Measurements from ENCODE around the gene ZPR1.

The ZPR1 gene

GRCh38 chr11:116775975-116776374, 11.8 kb downstream of the ZPR1 start:
- H3K36me3 ChIP-seq (ENCODE audit: control insufficient read depth, insufficient read depth, low read length), result no peaks in the 10 kb centered on the region

GRCh38 chr11:116774661-116775060, 13.2 kb downstream of the ZPR1 start:
- no peak overlapping the region for H3K4me3 ChIP-seq (ENCODE audit: low read depth, low read length)
- H2AFZ ChIP-seq, result no peak overlapping the region
- no peaks in the 10 kb centered on the region for H3K27me3 ChIP-seq (ENCODE audit: control insufficient read depth, insufficient read depth, low read length)
- no peaks in the 10 kb centered on the region for H3K4me1 ChIP-seq
- no peak overlapping the region for H3K4me2 ChIP-seq (ENCODE audit: low read length)
- TF ChIP-seq CTCF (IDR thresholded peaks at IDR 0.05), result no peak
- no peaks in the 10 kb centered on the region for H3K9me3 ChIP-seq (ENCODE audit: control insufficient read depth, low read length)
- H3K36me3 ChIP-seq (ENCODE audit: control insufficient read depth, insufficient read depth, low read length), result no peaks in the 10 kb centered on the region
- no peak overlapping the region for H3K27ac ChIP-seq
- H3K79me2 ChIP-seq, result peaks cover 7% of the 10 kb centered on the region
- H3K9ac ChIP-seq, result no peak overlapping the region

More at GRCh38 chr11:116775975-116776374, 11.8 kb downstream of the ZPR1 start:
- H3K9me3 ChIP-seq (ENCODE audit: control insufficient read depth, low read length), result no peaks in the 10 kb centered on the region
- H3K79me2 ChIP-seq, result peaks cover 7% of the 10 kb centered on the region
- no peak overlapping the region for H3K9ac ChIP-seq
- H3K4me3 ChIP-seq (ENCODE audit: low read depth, low read length), result no peak overlapping the region
- H3K27me3 ChIP-seq (ENCODE audit: control insufficient read depth, insufficient read depth, low read length), result no peaks in the 10 kb centered on the region
- no peak overlapping the region for H3K4me2 ChIP-seq (ENCODE audit: low read length)
- no peak for TF ChIP-seq CTCF (IDR thresholded peaks at IDR 0.05)
- no peaks in the 10 kb centered on the region for H3K4me1 ChIP-seq
- no peak overlapping the region for H3K27ac ChIP-seq
- H2AFZ ChIP-seq, result no peak overlapping the region

GRCh38 chr11:116773203-116774097, 14.4 kb downstream of the ZPR1 start:
- Histone ChIP-seq H3K27ac (peak overlapping the region; percentile 37), H3K9me3 (ENCODE audit: control insufficient read depth, low read length) (no peaks in the 10 kb centered on the region), H3K79me2 (peaks cover 7% of the 10 kb centered on the region), H3K27me3 (ENCODE audit: control insufficient read depth, insufficient read depth, low read length) (no peaks in the 10 kb centered on the region), H2AFZ (peak overlapping the region; percentile 69), H3K4me2 (ENCODE audit: low read length) (peak overlapping the region; percentile 81), H3K36me3 (ENCODE audit: control insufficient read depth, insufficient read depth, low read length) (no peaks in the 10 kb centered on the region), H3K4me1 (no peaks in the 10 kb centered on the region), H3K9ac (no peak overlapping the region), H3K4me3 (ENCODE audit: low read depth, low read length) (peak overlapping the region; percentile 69)
- no peak for TF ChIP-seq CTCF (IDR thresholded peaks at IDR 0.05)

- H3K9me3 ChIP-seq (ENCODE audit: control insufficient read depth, low read length), result no peaks in the 10 kb centered on the region
- peak within 1 kb of the TSS; percentile 35 for H3K9ac ChIP-seq
- peaks cover 7% of the 10 kb centered on the region for H3K79me2 ChIP-seq
- no peak for TF ChIP-seq CTCF (IDR thresholded peaks at IDR 0.05)
- peak within 1 kb of the TSS; percentile 95 for H2AFZ ChIP-seq
- H3K27me3 ChIP-seq (ENCODE audit: control insufficient read depth, insufficient read depth, low read length), result no peaks in the 10 kb centered on the region
- peak within 1 kb of the TSS; percentile 69 for H3K4me3 ChIP-seq (ENCODE audit: low read depth, low read length)
- H3K27ac ChIP-seq, result peak within 1 kb of the TSS; percentile 84
- peak within 1 kb of the TSS; percentile 81 for H3K4me2 ChIP-seq (ENCODE audit: low read length)
- no peaks in the 10 kb centered on the region for H3K4me1 ChIP-seq
- no peaks in the 10 kb centered on the region for H3K36me3 ChIP-seq (ENCODE audit: control insufficient read depth, insufficient read depth, low read length)
These were observed 15.2 kb downstream of the ZPR1 start, which contains the start of gene BUD13 for GRCh38 chr11:116772443-116773202. Gene BUD13 (minus strand): TSS chr11:116772987. CDS start chr11:116772964, 23 bp downstream.
